Kidney (tissue), 11 donors: ENCODE results near the gene UPK3BL1. TPM values are rescaled to one million over a fixed set of nuclear protein-coding genes. Genes with fewer than 3 reads are reported as not detected.
A peak's percentile ranks its signal among the peaks of the same experiment; 100 is the strongest.
"Not testable (repeated sequence)": the region's sequence is repeated elsewhere in the genome, so short reads cannot be mapped to it uniquely, and the experiment has no call there.

Experiments
- DNase-seq, 5 donors: peaks; one replicate each; pipeline ENCODE4 v3.0.0-alpha.2; 2013 to 2020
- FAIRE-seq: peaks from 2 replicates; lab custom pipeline; 2012; peaks lifted over from hg19 to GRCh38; lab: Jason Lieb, UNC
- H3K27ac ChIP-seq, 2 donors: one replicate each; pipeline ENCODE4 v1.7.0; 2013; ENCODE audit warnings: low read depth in 2 of 2, low read length in 2 of 2, inconsistent platforms in 1 of 2
- H3K27me3 ChIP-seq: one replicate; pipeline ENCODE4 v1.7.1; 2013; ENCODE audit warnings: low read length, inconsistent platforms; ENCODE audit not compliant: control insufficient read depth, insufficient read depth
- H3K36me3 ChIP-seq, 3 donors: one replicate each; pipeline versions ENCODE4 v1.7.0 to v1.7.1; 2013; ENCODE audit warnings: low read length in 3 of 3, control low read depth in 1 of 3, inconsistent platforms in 1 of 3; ENCODE audit not compliant: insufficient read depth in 3 of 3, control insufficient read depth in 2 of 3
- H3K4me1 ChIP-seq, 3 donors: one replicate each; pipeline versions ENCODE4 v1.7.0 to v1.7.1; 2013; ENCODE audit warnings: low read length in 3 of 3, inconsistent platforms in 1 of 3, low read depth in 1 of 3; ENCODE audit not compliant: control insufficient read depth in 2 of 3, insufficient read depth in 2 of 3
- H3K4me3 ChIP-seq, 3 donors: one replicate each; pipeline versions ENCODE4 v1.7.0 to v1.8.1; 2013; ENCODE audit warnings: low read length in 3 of 3, control low read depth in 1 of 3, inconsistent platforms in 1 of 3
- H3K9ac ChIP-seq, 3 donors: one replicate each; pipeline versions ENCODE4 v1.7.0 to v1.7.1; 2013; ENCODE audit warnings: low read length in 3 of 3, control low read depth in 1 of 3, inconsistent platforms in 1 of 3
- H3K9me3 ChIP-seq, 3 donors: one replicate each; pipeline versions ENCODE4 v1.7.0 to v1.7.1; 2013; ENCODE audit warnings: low read length in 3 of 3, control low read depth in 1 of 3, inconsistent platforms in 1 of 3; ENCODE audit not compliant: control insufficient read depth in 2 of 3, insufficient read depth in 1 of 3
- intact Hi-C: fragments of 100-400 bp; cut with DNase I; formaldehyde crosslinking; loops from one replicate; pipeline ENCODE4 v1.11.1; 2022
- polyA plus RNA-seq: library from polyadenylated mRNA; stranded (reverse); fragments of 350-450 nt; fragmentation: Illumina TruSeq; extraction: RNeasy Lipid Tissue Mini Kit (QIAGEN cat#74804); gene quantifications from one replicate; pipeline ENCODE4 v1.2.3, GENCODE V29; 2014; ENCODE audit warnings: low read depth, low replicate concordance; ENCODE audit not compliant: insufficient read depth
- total RNA-seq: library from RNA; stranded (reverse); fragmentation: NEBNext Ultra II Directional; extraction: Animal tissue kit (Norgen Biotek cat#: 25700); gene quantifications from one replicate; pipeline ENCODE4 v1.2.1, GENCODE V29; 2021
- donor health status: control.
- donor health status: control.
- donor health status: DM: yes; HTN: yes; CAD: no.
- donor health status: Normal renal cell carcinoma (clear cell type).

UPK3BL1 gene
- total and polyA plus RNA-seq, 2 donors from 2014 or later, result 23.9 to 44.5 TPM

GRCh38 chr7:102643404-102643803 lies 813 bp upstream of the UPK3BL1 start:
- H3K4me1 ChIP-seq, FAIRE-seq, H3K9me3 ChIP-seq, H3K27me3 ChIP-seq, H3K9ac ChIP-seq, H3K27ac ChIP-seq, DNase-seq, intact Hi-C loops, H3K4me3 ChIP-seq, H3K36me3 ChIP-seq: not testable (repeated sequence)

GRCh38 chr7:102638848-102639247 lies 3.7 kb downstream of the UPK3BL1 start:
- DNase-seq, result peak in 3 of 5 donors; percentile 8 to 67 (median 46)
- FAIRE-seq, H3K27ac ChIP-seq, H3K9ac ChIP-seq, H3K36me3 ChIP-seq, H3K27me3 ChIP-seq, H3K9me3 ChIP-seq, H3K4me3 ChIP-seq, intact Hi-C loops, H3K4me1 ChIP-seq: not testable (repeated sequence)

GRCh38 chr7:102636956-102637355 lies 5.6 kb downstream of the UPK3BL1 start:
- H3K4me3 ChIP-seq, DNase-seq, H3K27me3 ChIP-seq, H3K4me1 ChIP-seq, H3K36me3 ChIP-seq, intact Hi-C loops, H3K27ac ChIP-seq, H3K9me3 ChIP-seq, H3K9ac ChIP-seq, FAIRE-seq: not testable (repeated sequence)

- H3K4me1 ChIP-seq, DNase-seq, FAIRE-seq, H3K36me3 ChIP-seq, H3K27me3 ChIP-seq, H3K4me3 ChIP-seq, intact Hi-C loops, H3K9ac ChIP-seq, H3K27ac ChIP-seq, H3K9me3 ChIP-seq: not testable (repeated sequence)
Observed at GRCh38 chr7:102635354-102635753, 7.2 kb downstream of the UPK3BL1 start.

GRCh38 chr7:102634299-102634698 lies 8.3 kb downstream of the UPK3BL1 start:
- H3K9ac ChIP-seq, intact Hi-C loops, H3K27me3 ChIP-seq, H3K36me3 ChIP-seq, H3K4me1 ChIP-seq, H3K9me3 ChIP-seq, FAIRE-seq, H3K27ac ChIP-seq, H3K4me3 ChIP-seq: not testable (repeated sequence)
- peak in 1 of 5 donors; percentile 40 for DNase-seq

GRCh38 chr7:102630622-102631021 lies 12.0 kb downstream of the UPK3BL1 start:
- H3K4me1 ChIP-seq, H3K27me3 ChIP-seq, H3K9ac ChIP-seq, FAIRE-seq, H3K4me3 ChIP-seq, H3K36me3 ChIP-seq, intact Hi-C loops, H3K9me3 ChIP-seq, H3K27ac ChIP-seq: not testable (repeated sequence)
- DNase-seq, result peak in 1 of 5 donors; percentile 29

- intact Hi-C loops, H3K9ac ChIP-seq, H3K27ac ChIP-seq, H3K9me3 ChIP-seq, H3K36me3 ChIP-seq, H3K27me3 ChIP-seq, H3K4me3 ChIP-seq, FAIRE-seq, H3K4me1 ChIP-seq, DNase-seq: not testable (repeated sequence)
Observed at GRCh38 chr7:102627271-102627904, 15.2 kb downstream of the UPK3BL1 start.

- H3K4me3 ChIP-seq, H3K9me3 ChIP-seq, H3K4me1 ChIP-seq, H3K9ac ChIP-seq, H3K36me3 ChIP-seq, H3K27ac ChIP-seq, intact Hi-C loops, FAIRE-seq, H3K27me3 ChIP-seq: not testable (repeated sequence)
- DNase-seq, result peak in 2 of 5 donors; percentile 0 to 40
Observed at GRCh38 chr7:102618122-102618521, 24.5 kb downstream of the UPK3BL1 start.
